GM19463 (cell line): ENCODE data around the gene KIRREL1.

ENCODE experiments used
- ATAC-seq: cut with Tn5 transposase; IDR thresholded peaks from one replicate; pipeline ENCODE4 v1.9.1; 2021; ENCODE audit warnings: mild to moderate bottlenecking, moderate library complexity; ENCODE audit not compliant: unreplicated experiment

KIRREL1 gene

GRCh38 chr1:158026651-158027050 lies 33.2 kb downstream of the KIRREL1 start:
- ATAC-seq: no peak

- no peak for ATAC-seq
Observed at GRCh38 chr1:158027508-158027907, 34.1 kb downstream of the KIRREL1 start.

DNA sequence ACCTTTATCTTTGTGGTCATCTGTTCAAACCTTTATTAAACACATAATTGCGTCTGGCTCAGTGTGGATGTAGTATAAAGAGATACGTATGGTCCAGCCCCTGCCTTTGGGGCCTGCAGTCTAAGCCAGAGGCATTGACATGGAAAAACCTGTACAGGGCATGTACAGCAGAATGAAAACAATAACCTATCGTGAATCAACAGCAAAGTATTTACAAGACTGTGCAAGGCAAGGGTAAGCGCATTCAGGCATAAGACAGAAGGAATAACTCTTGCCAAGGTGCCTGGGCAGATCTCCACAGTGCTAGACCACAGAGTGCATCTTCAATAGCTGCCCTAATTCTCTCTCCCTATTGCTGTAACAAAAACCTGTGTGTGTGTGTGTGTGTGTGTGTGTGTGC lies 35.5 kb downstream of the KIRREL1 start:
- ATAC-seq: no peak

GRCh38 chr1:158035014-158035413 lies 41.6 kb downstream of the KIRREL1 start:
- ATAC-seq: no peak

DNA sequence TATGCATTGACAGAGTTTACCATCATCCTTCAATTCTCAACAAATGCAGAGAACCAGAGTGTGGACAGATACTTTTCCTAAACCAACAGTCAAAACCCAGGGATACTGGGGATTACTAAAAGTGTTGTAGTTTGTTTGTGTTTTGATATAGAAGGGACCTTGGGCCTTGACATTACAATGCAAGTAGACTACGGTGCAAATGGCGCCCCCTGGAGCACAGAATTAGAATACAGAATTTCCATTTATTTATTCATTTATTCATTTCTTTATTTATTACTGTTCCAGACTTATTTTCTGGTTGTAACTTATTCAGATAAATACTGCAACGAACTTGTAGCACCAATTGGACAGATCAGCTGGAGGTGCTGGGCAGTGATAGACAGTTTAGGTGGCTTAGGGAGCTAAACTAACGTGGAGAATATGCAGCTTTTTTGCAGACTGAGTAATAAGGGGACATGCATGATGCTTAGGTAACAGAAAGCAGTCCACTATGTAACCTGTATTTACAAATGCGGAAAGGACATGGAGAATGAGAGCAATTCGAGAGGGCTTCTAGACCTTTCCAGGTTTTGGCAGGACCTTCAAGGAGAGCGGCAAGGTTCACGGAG lies 42.6 kb downstream of the KIRREL1 start:
- ATAC-seq: no peak

- no peak for ATAC-seq
Observed at GRCh38 chr1:158037008-158037865, 43.8 kb downstream of the KIRREL1 start.

GRCh38 chr1:158037866-158038359 lies 44.5 kb downstream of the KIRREL1 start:
- no peak for ATAC-seq

DNA sequence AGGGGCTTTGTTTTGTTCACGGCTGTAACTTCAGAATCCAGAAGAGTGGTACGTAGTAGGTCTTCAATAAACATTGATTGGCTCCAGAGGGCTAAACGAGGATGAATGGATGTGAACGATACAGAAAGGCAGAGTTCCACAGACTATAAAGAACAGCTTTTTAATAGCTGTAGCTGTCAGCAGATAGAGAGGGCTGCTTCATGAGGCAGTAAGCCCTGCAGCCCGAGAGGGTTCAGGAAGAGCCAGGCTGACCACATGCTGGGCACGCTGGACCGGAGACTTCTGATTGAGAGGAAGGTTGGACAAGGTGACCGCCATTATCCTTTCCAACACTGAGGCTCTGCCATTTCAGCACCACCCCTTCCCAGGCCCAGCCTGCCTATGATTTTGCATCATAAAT lies 45.3 kb downstream of the KIRREL1 start:
- ATAC-seq: no peak

DNA sequence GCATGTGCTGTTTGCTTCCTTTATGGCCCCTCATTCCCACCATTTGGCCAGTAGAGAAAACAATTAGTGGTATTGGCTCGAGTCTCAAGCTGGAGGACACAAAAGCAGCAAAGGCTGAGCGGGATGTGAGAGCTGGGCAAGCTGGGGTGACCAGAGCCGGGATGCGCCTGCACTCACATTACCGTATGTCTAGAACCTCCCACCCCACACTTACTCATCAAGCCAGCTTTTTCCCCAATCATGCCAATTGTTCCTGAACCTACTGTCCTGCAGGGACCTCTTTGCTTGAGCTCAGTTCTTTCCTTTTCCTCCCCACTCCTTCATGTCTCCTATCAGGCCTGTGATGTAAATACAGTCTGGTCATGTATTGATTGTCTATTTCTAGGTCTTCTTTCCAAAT lies 45.9 kb downstream of the KIRREL1 start:
- no peak for ATAC-seq

DNA sequence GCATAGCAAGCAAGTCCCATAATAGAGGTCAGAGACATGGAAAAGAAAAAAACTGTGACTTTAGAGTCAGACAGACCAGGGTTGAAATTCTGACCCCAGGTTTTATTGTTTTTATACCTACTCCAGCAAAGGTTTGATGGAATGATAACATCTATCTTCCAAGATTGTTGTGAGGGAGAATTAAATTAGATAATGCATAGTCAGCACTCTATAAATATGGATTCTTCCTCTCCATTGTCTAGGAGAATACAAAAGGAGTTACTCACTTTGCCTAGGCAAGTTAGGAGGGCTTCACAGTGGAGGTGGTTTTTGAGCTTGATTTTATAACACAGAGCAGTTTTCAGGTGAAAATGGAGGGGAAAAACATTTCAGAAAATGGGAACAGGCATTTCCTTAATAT lies 46.9 kb downstream of the KIRREL1 start:
- no peak for ATAC-seq

DNA sequence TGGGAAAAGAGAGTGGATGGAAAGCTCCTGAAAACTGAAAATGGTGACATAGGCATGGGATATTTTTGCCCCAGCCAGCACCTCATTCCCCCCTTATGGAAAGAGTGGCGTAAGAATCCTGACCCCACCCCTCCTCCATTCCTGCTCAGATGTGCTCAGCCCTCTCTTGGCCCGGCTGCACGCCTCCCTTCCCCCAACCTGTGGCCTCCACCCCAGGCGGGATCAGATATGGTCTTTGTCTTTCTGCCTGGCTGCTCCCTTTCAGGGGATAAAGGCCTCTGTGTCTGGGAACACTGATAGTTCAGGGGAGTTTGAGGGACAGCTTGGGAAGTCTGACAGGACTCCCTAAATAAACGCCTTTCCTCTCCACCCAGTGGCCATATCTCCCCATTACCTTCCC lies 49.8 kb downstream of the KIRREL1 start:
- ATAC-seq: no peak

DNA sequence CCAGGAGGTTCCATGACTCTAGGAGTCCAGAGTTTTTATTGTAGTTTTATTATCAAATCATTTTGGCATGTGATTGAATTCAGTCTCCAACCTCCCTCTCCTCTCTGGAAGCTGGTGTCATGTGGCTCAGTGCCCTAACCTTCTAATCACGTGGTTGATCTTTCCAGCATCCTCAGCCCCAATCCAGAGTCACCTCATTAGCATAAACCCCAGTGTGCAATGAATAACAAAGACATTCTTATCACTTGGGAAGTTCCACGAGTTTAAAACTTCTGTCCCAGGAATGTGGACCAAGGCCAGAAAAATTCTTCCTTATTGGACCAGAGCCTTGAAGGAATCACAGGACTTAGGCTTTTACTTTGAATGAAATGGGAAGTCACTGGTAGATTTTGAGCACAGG lies 52.2 kb downstream of the KIRREL1 start:
- no peak for ATAC-seq

DNA sequence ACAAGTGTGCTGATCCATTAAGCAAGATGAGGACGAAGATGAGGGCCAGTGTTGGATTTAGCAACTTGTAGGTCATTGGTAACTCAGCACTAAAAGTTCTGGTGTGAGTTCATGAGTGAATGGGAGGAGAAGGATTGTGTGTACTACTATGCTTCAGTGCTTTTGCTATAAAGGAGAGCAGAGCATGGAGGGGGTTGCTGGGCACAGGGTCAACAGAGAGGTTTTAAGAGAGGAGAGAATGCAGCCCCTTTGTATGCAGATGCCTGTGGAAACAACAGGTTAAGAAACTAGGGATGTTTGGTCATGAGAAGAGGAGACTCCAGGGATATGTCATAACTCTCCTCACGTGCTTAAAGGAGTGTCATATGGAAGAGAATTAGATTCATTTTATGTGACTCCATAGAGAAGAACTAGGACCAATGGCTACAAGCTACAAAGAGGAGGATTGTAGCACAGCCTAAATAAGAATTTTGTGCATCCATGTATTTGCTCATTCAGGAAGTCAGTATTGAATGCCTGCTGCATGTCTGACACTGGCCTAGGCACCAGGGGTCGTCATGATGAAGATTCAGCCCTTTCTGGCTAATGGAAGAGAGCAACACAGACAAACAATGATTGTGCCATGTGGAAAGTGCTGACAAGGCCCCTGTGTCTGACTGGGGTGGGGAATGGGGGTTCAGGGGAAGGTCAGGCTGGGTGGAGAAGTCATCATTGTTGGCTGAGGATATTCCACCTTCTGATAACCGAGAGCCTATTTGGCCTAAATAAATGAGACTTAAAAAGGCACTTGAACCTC lies 53.5 kb downstream of the KIRREL1 start:
- no peak for ATAC-seq

- no peak for ATAC-seq
Observed at GRCh38 chr1:158048371-158049067, 55.1 kb downstream of the KIRREL1 start.

DNA sequence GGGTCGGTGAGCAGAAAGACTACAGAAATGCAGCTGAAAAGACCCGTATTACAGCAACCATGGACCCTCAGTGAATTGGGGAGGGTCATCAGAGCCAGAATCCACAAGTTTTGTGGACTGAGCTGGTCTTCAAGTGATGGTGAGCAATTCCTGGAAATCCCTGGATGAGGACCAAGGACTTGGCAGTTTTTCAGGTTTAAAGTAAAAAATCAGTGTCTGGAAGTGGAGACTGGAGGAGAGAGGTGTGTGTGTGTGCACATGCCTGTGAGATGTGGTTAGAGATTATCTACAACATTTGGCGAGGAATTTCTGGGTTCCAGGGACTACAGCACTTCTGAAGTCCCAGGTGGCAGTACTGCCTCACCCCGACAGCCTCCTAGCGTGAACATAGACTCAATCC lies 56.4 kb downstream of the KIRREL1 start:
- ATAC-seq: no peak

- ATAC-seq: no peak
Observed at GRCh38 chr1:158053276-158053675, 59.8 kb downstream of the KIRREL1 start.

DNA sequence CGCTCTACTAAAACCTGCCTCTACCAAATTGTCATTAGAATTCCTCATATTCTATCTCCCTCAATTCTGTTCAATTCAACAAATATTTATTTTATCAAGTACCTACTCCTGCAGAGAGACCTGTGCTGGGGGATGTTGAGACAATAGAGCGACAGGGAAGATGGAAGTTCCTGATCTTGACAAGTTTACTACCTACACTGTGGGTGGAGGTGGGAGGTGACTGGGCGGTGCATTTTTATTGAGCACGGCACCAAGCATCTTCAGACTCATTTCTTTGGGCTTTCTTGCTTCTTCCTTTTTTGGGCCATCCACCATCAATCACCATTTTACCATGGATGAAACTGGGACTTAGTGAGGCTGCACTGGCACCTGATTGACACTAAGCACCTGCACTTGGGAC lies 61.3 kb downstream of the KIRREL1 start:
- no peak for ATAC-seq

- ATAC-seq: no peak
Observed at GRCh38 chr1:158055854-158056253, 62.4 kb downstream of the KIRREL1 start.

GRCh38 chr1:158056498-158056897 lies 63.1 kb downstream of the KIRREL1 start:
- ATAC-seq: no peak

- no peak for ATAC-seq
Observed at GRCh38 chr1:158058237-158058985, 65.0 kb downstream of the KIRREL1 start.
